OCI-LY7 (cell line): ENCODE measurements around the gene CEP95. TPM values are rescaled to one million over a fixed set of nuclear protein-coding genes. Genes with fewer than 3 reads are reported as not detected.

Source experiments
- BruUV-seq: library from RNA; stranded (reverse); fragments of 400-500 nt; replicated peaks from 2 replicates; lab custom pipeline; 2021; lab: Mats Ljungman, UMichigan
- CTCF ChIA-PET: fragments of 300-600 bp; sonication (Branson Sonifier 250); formaldehyde crosslinking; loops from one replicate; lab custom pipeline; 2022; ENCODE audit warnings: antibody characterized with exemption; ENCODE audit not compliant: unreplicated experiment; lab: Charles Lee
- POLR2A ChIA-PET: fragments of 300-600 bp; sonication (Branson Sonifier 250); formaldehyde crosslinking; loops from one replicate; lab custom pipeline; 2022; ENCODE audit warnings: antibody characterized with exemption; lab: Charles Lee
- DNase-seq: peaks from one replicate; pipeline ENCODE4 v3.0.0-alpha.2; 2015; ENCODE audit warnings: low spot score
- H2AFZ ChIP-seq: fragments of 200-600 bp; sonication (generic), shearing (Covaris generic); 2 replicates; pipeline ENCODE4 v1.6.1; 2014; ENCODE audit warnings: mild to moderate bottlenecking, antibody characterized with exemption, low read length, moderate library complexity
- H3K27ac ChIP-seq: fragments of 200-600 bp; sonication (generic); 2 replicates; pipeline ENCODE4 v1.5.1; 2014; ENCODE audit warnings: mixed run types, low read depth, mild to moderate bottlenecking, moderate library complexity, low read length, inconsistent platforms; ENCODE audit not compliant: poor library complexity, severe bottlenecking
- H3K36me3 ChIP-seq: fragments of 200-600 bp; sonication (generic); 2 replicates; pipeline ENCODE4 v1.6.1; 2014; ENCODE audit warnings: mild to moderate bottlenecking, antibody characterized with exemption, low read length, moderate library complexity, mixed read lengths; ENCODE audit not compliant: insufficient read depth
- H3K4me1 ChIP-seq: fragments of 200-600 bp; sonication (generic); 2 replicates; pipeline ENCODE4 v1.5.1; 2014; ENCODE audit warnings: mild to moderate bottlenecking, low read length; ENCODE audit not compliant: insufficient read depth, poor library complexity, severe bottlenecking
- H3K4me2 ChIP-seq: fragments of 200-600 bp; sonication (generic); 2 replicates; pipeline ENCODE4 v1.6.1; 2014; ENCODE audit warnings: mild to moderate bottlenecking, low read length
- H3K4me3 ChIP-seq: fragments of 200-600 bp; sonication (generic); 2 replicates; pipeline ENCODE4 v1.5.1; 2014; ENCODE audit warnings: mild to moderate bottlenecking, low read depth, low read length; ENCODE audit not compliant: poor library complexity, severe bottlenecking
- H3K79me2 ChIP-seq: fragments of 200-600 bp; sonication (generic); 2 replicates; pipeline ENCODE4 v1.6.1; 2016; ENCODE audit warnings: low read depth, mild to moderate bottlenecking, low read length, moderate library complexity, mixed read lengths; ENCODE audit not compliant: insufficient read depth
- H3K9me2 ChIP-seq: fragments of 200-600 bp; sonication (generic); 2 replicates; pipeline ENCODE4 v1.6.1; 2016; ENCODE audit warnings: mild to moderate bottlenecking, low read length, mixed read lengths; ENCODE audit not compliant: insufficient read depth
- H3K9me3 ChIP-seq: fragments of 200-600 bp; sonication (generic); 2 replicates; pipeline ENCODE4 v1.6.1; 2014; ENCODE audit warnings: mild to moderate bottlenecking, mixed run types, low read length, mixed read lengths
- H4K20me1 ChIP-seq: fragments of 200-600 bp; sonication (generic); 2 replicates; pipeline ENCODE4 v1.6.1; 2014; ENCODE audit warnings: mild to moderate bottlenecking, antibody characterized with exemption, low read length, moderate library complexity, mixed read lengths; ENCODE audit not compliant: insufficient read depth
- CTCF ChIP-seq: fragments of 200-600 bp; sonication (generic); conservative IDR thresholded peaks from 2 replicates; pipeline ENCODE4 v1.5.1; 2014; ENCODE audit warnings: mild to moderate bottlenecking, antibody characterized with exemption, low read length, moderate library complexity, mixed read lengths
- EZH2phosphoT487 ChIP-seq: fragments of 200-600 bp; sonication (generic); IDR thresholded peaks from 2 replicates; pipeline ENCODE4 v1.6.1; 2018; ENCODE audit warnings: low read depth, borderline replicate concordance, mild to moderate bottlenecking, mixed run types, antibody characterized with exemption, low read length, moderate library complexity, mixed read lengths
- intact Hi-C: fragments of 100-400 bp; cut with micrococcal nuclease; formaldehyde crosslinking; loops from one replicate; pipeline ENCODE4 v1.10.0; 2022; ENCODE audit not compliant: unreplicated experiment
- total RNA-seq, 2 experiments: library from RNA; depleted of rRNA in 1 of 2; stranded (reverse); fragments of >200 nt in 1 of 2; shearing (Covaris generic) in 1 of 2; gene quantifications; 2 replicates each; pipeline ENCODE4 v1.2.3, GENCODE V29; 2014 to 2022

Gene CEP95
- total RNA-seq, 2 experiments from 2014 or later, result 62.7 to 89.6 TPM

- CTCF ChIA-PET, result no interaction called here
- Histone ChIP-seq H2AFZ (no peak overlapping the region), H4K20me1 (no peaks in the 10 kb centered on the region), H3K4me3 (no peak overlapping the region), H3K27ac (no peak overlapping the region), H3K9me3 (no peaks in the 10 kb centered on the region), H3K79me2 (no peaks in the 10 kb centered on the region), H3K9me2 (no peaks in the 10 kb centered on the region), H3K4me2 (no peak overlapping the region), H3K4me1 (no peaks in the 10 kb centered on the region), H3K36me3 (peaks cover 24% of the 10 kb centered on the region)
- POLR2A ChIA-PET, result interaction anchor here (1.2 to 1.4 kb wide), 3 partner anchors 14 to 20 kb away, joined by 3 to 6 read pairs (median 4); no protein-coding TSS in a partner anchor
- no peak for TF ChIP-seq CTCF
- no peak for TF ChIP-seq EZH2phosphoT487
- BruUV-seq, result no TSS peak
- DNase-seq, result no peak
- intact Hi-C loops, result no loop called here
Measured at GRCh38 chr17:64571746-64572145, 65.0 kb downstream of the CEP95 start.

- intact Hi-C loops, result no loop called here
- CTCF ChIA-PET, result no interaction called here
- no peak overlapping the region for H3K4me3 ChIP-seq
- H3K4me2 ChIP-seq, result no peak overlapping the region
- H2AFZ ChIP-seq, result no peak overlapping the region
- H3K36me3 ChIP-seq, result peaks cover 26% of the 10 kb centered on the region
- no peak overlapping the region for H3K27ac ChIP-seq
- H3K9me2 ChIP-seq, result no peaks in the 10 kb centered on the region
- H3K4me1 ChIP-seq, result no peaks in the 10 kb centered on the region
- H3K79me2 ChIP-seq, result no peaks in the 10 kb centered on the region
- no TSS peak for BruUV-seq
- no peak for DNase-seq
- TF ChIP-seq CTCF (no peak), EZH2phosphoT487 (no peak)
- H3K9me3 ChIP-seq, result no peaks in the 10 kb centered on the region
- POLR2A ChIA-PET, result interaction anchor here (1.2 to 1.4 kb wide), 3 partner anchors 13 to 19 kb away, joined by 3 to 6 read pairs (median 4); no protein-coding TSS in a partner anchor
- no peaks in the 10 kb centered on the region for H4K20me1 ChIP-seq
Measured at GRCh38 chr17:64572682-64573154, 65.9 kb downstream of the CEP95 start.

- H3K9me2 ChIP-seq, result no peaks in the 10 kb centered on the region
- BruUV-seq, result no TSS peak
- TF ChIP-seq CTCF, result no peak
- no peak for TF ChIP-seq EZH2phosphoT487
- no peaks in the 10 kb centered on the region for H3K4me1 ChIP-seq
- CTCF ChIA-PET, result no interaction called here
- no peaks in the 10 kb centered on the region for H3K79me2 ChIP-seq
- no peak overlapping the region for H3K4me2 ChIP-seq
- H3K27ac ChIP-seq, result no peak overlapping the region
- no peak overlapping the region for H2AFZ ChIP-seq
- POLR2A ChIA-PET, result no interaction called here
- H3K4me3 ChIP-seq, result no peak overlapping the region
- H3K36me3 ChIP-seq, result peaks cover 25% of the 10 kb centered on the region
- DNase-seq, result no peak
- H3K9me3 ChIP-seq, result no peaks in the 10 kb centered on the region
- intact Hi-C loops, result no loop called here
- no peaks in the 10 kb centered on the region for H4K20me1 ChIP-seq
Measured at GRCh38 chr17:64573214-64573613, 66.4 kb downstream of the CEP95 start.
